Epithelial cell of proximal tubule (primary cell): ENCODE data around the gene ANKRD11. TPM values are rescaled to one million over a fixed set of nuclear protein-coding genes. Genes with fewer than 3 reads are reported as not detected.

Experiments used
- DNase-seq: peaks from one replicate; pipeline ENCODE4 v3.0.0-alpha.2; 2011; ENCODE audit warnings: low read depth
- H3K4me3 ChIP-seq: 2 replicates; pipeline ENCODE4 v1.5.1; 2011; ENCODE audit warnings: low read depth, mild to moderate bottlenecking, low read length
- CTCF ChIP-seq: conservative IDR thresholded peaks from 2 replicates; pipeline ENCODE4 v1.5.1; 2012; ENCODE audit warnings: low read depth, mild to moderate bottlenecking, low read length
- total RNA-seq: library from RNA; depleted of rRNA; stranded (reverse); fragments of >200 nt; gene quantifications from 2 replicates; pipeline ENCODE4 v1.2.3, GENCODE V29; 2015

The ANKRD11 gene
- total RNA-seq, 1 donor from 2014 or later: 44.3 TPM

GRCh38 chr16:89410794-89411309, 79.5 kb downstream of the ANKRD11 start:
- H3K4me3 ChIP-seq: no peak overlapping the region
- no peak for DNase-seq
- no peak for TF ChIP-seq CTCF

- no peak for TF ChIP-seq CTCF
- DNase-seq: no peak
- no peak overlapping the region for H3K4me3 ChIP-seq
Observed at GRCh38 chr16:89410322-89410721, 80.0 kb downstream of the ANKRD11 start.

- TF ChIP-seq CTCF: no peak
- H3K4me3 ChIP-seq: no peak overlapping the region
- DNase-seq: no peak
Observed at GRCh38 chr16:89409161-89409711, 81.1 kb downstream of the ANKRD11 start.

GRCh38 chr16:89408315-89408714, 82.0 kb downstream of the ANKRD11 start:
- no peak overlapping the region for H3K4me3 ChIP-seq
- TF ChIP-seq CTCF: no peak
- no peak for DNase-seq

GRCh38 chr16:89407925-89408300, 82.4 kb downstream of the ANKRD11 start:
- TF ChIP-seq CTCF: no peak
- H3K4me3 ChIP-seq: no peak overlapping the region
- DNase-seq: no peak

- no peak overlapping the region for H3K4me3 ChIP-seq
- TF ChIP-seq CTCF: no peak
- no peak for DNase-seq
Observed at GRCh38 chr16:89407282-89407924, 83.0 kb downstream of the ANKRD11 start.
